CD14-positive monocyte (primary cell): ENCODE measurements around the gene KATNIP. TPM values are rescaled to one million over a fixed set of nuclear protein-coding genes. Genes with fewer than 3 reads are reported as not detected.

Source experiments
- DNase-seq, 3 donors: peaks; one replicate each; pipeline ENCODE4 v3.0.0-alpha.2; 2011 to 2022
- H2AFZ ChIP-seq: 2 replicates; pipeline ENCODE4 v1.6.0; 2012; ENCODE audit warnings: mild to moderate bottlenecking, low read depth, low read length, inconsistent platforms; ENCODE audit not compliant: insufficient read depth, poor library complexity, severe bottlenecking
- H3K27ac ChIP-seq, 2 donors: 1 replicate in 1 of 2; 2 replicates in 1 of 2; pipeline ENCODE4 v1.5.1; 2012 to 2013; ENCODE audit warnings: low read length in 2 of 2, control low read depth in 1 of 2, inconsistent platforms in 1 of 2, low read depth in 1 of 2, mild to moderate bottlenecking in 1 of 2
- H3K27me3 ChIP-seq, 2 donors: one replicate each; pipeline versions ENCODE4 v1.6.0 to v1.6.1; 2011 to 2013; ENCODE audit warnings: low read length in 2 of 2; ENCODE audit not compliant: control insufficient read depth in 2 of 2, insufficient read depth in 2 of 2
- H3K36me3 ChIP-seq, 2 donors: replicated peaks in 1 of 2; 1 replicate in 1 of 2; 2 replicates in 1 of 2; pipeline versions ENCODE4 v1.5.1 to v1.6.1; 2012 to 2013; ENCODE audit warnings: low read length in 2 of 2, control low read depth in 1 of 2, inconsistent platforms in 1 of 2, mild to moderate bottlenecking in 1 of 2; ENCODE audit not compliant: insufficient read depth in 2 of 2, control insufficient read depth in 1 of 2
- H3K4me1 ChIP-seq, 2 donors: 1 replicate in 1 of 2; 2 replicates in 1 of 2; pipeline versions ENCODE4 v1.5.1 to v1.6.1; 2012 to 2013; ENCODE audit warnings: low read length in 2 of 2, control low read depth in 1 of 2, inconsistent platforms in 1 of 2, mild to moderate bottlenecking in 1 of 2, moderate library complexity in 1 of 2; ENCODE audit not compliant: insufficient read depth in 2 of 2, control insufficient read depth in 1 of 2
- H3K4me2 ChIP-seq: replicated peaks from 2 replicates; pipeline ENCODE3; 2012; ENCODE audit warnings: low read length, moderate library complexity, mild to moderate bottlenecking; ENCODE audit not compliant: poor library complexity, severe bottlenecking; ENCODE audit errors: extremely low read depth
- H3K4me3 ChIP-seq, 3 experiments: fragments of 200-600 bp in 1 of 3; sonication (generic) in 1 of 3; replicated peaks in 1 of 3; 1 replicate in 2 of 3; 2 replicates in 1 of 3; pipeline ENCODE4 v1.5.1; 2011 to 2013; ENCODE audit warnings: low read length in 3 of 3, mild to moderate bottlenecking in 3 of 3, control low read depth in 2 of 3, low read depth in 2 of 3, inconsistent platforms in 1 of 3, moderate library complexity in 1 of 3
- H3K79me2 ChIP-seq: 2 replicates; pipeline ENCODE4 v1.6.0; 2012; ENCODE audit warnings: mild to moderate bottlenecking, control low read depth, inconsistent platforms, low read length, moderate library complexity; ENCODE audit not compliant: insufficient read depth
- H3K9ac ChIP-seq: 2 replicates; pipeline ENCODE4 v1.6.0; 2017; ENCODE audit warnings: low read length, mild to moderate bottlenecking; ENCODE audit not compliant: insufficient read depth, poor library complexity, severe bottlenecking
- H3K9me3 ChIP-seq, 2 donors: replicated peaks in 1 of 2; 1 replicate in 1 of 2; 2 replicates in 1 of 2; pipeline versions ENCODE4 v1.5.1 to v1.6.1; 2012 to 2013; ENCODE audit warnings: low read length in 2 of 2, control low read depth in 1 of 2; ENCODE audit not compliant: control insufficient read depth in 1 of 2, insufficient read depth in 1 of 2
- H4K20me1 ChIP-seq: 2 replicates; pipeline ENCODE4 v1.6.0; 2012; ENCODE audit warnings: mild to moderate bottlenecking, low read length, control low read depth, moderate library complexity; ENCODE audit not compliant: insufficient read depth
- H3K27ac Mint-ChIP-seq, 7 donors: one replicate each; pipeline ENCODE4 v1.8.0; 2020; ENCODE audit warnings: mild to moderate bottlenecking in 7 of 7, mixed read lengths in 7 of 7, moderate library complexity in 6 of 7, inconsistent platforms in 2 of 7
- H3K27me3 Mint-ChIP-seq, 3 donors: one replicate each; pipeline ENCODE4 v1.8.0; 2021 to 2022; ENCODE audit warnings: low read depth in 3 of 3, mild to moderate bottlenecking in 3 of 3, mixed read lengths in 3 of 3, moderate library complexity in 3 of 3, inconsistent platforms in 1 of 3
- H3K36me3 Mint-ChIP-seq, 2 donors: one replicate each; pipeline ENCODE4 v1.8.0; 2020; ENCODE audit warnings: mixed read lengths in 2 of 2, inconsistent platforms in 1 of 2, mild to moderate bottlenecking in 1 of 2
- H3K4me1 Mint-ChIP-seq: one replicate; pipeline ENCODE4 v1.8.0; 2020; ENCODE audit warnings: mild to moderate bottlenecking, mixed read lengths
- H3K4me3 Mint-ChIP-seq, 2 donors: one replicate each; pipeline ENCODE4 v1.8.0; 2020; ENCODE audit warnings: mild to moderate bottlenecking in 2 of 2, mixed read lengths in 2 of 2, moderate library complexity in 1 of 2
- H3K9me3 Mint-ChIP-seq, 7 donors: one replicate each; pipeline ENCODE4 v1.8.0; 2020 to 2022; ENCODE audit warnings: mixed read lengths in 7 of 7, mild to moderate bottlenecking in 6 of 7, moderate library complexity in 6 of 7, inconsistent platforms in 2 of 7
- CTCF ChIP-seq: fragments of 200-600 bp; IDR thresholded peaks from one replicate; pipeline ENCODE4 v1.8.0; 2022; ENCODE audit warnings: antibody characterized with exemption, mild to moderate bottlenecking
- WGBS: methylation state at CpG from one replicate; pipeline ENCODE4 v1.1.5; 2013; ENCODE audit warnings: missing lambda C conversion rate; ENCODE audit not compliant: insufficient coverage; 5-methylcytosine and 5-hydroxymethylcytosine counted together
- intact Hi-C, 2 donors: fragments of 100-400 bp; cut with micrococcal nuclease; formaldehyde crosslinking; loops; one replicate each; pipeline versions ENCODE4 v1.15.0 to v1.15.1; 2023
- polyA minus RNA-seq: library from RNA; depleted of rRNA, polyadenylated mRNA; stranded (reverse); fragments of >200 nt; gene quantifications from 2 replicates; pipeline ENCODE4 v1.2.3, GENCODE V29; 2012
- polyA plus RNA-seq, 3 donors: library from polyadenylated mRNA; depleted of rRNA in 1 of 3; unstranded in 2 of 3; stranded (reverse) in 1 of 3; fragments of 300-500 nt in 2 of 3; fragments of >200 nt in 1 of 3; fragmentation: Illumina TruSeq in 2 of 3; gene quantifications; 1 replicate in 2 of 3; 2 replicates in 1 of 3; pipeline ENCODE4 v1.2.3, GENCODE V29; 2012 to 2021
- total RNA-seq, 12 experiments: library from RNA in 1 of 12; stranded (reverse) in 1 of 12; fragments of 120-200 nt in 1 of 12; gene quantifications; one replicate each; pipeline ENCODE4 v1.2.4 and lab custom pipeline; 2013 to 2026; ENCODE audit warnings: mixed read lengths in 6 of 12, inconsistent platforms in 1 of 12

The KATNIP gene
- total RNA-seq (2013) = 16.3 TPM
- 10 to 100 TPM in 1 of 3 donors, 1 to 10 TPM in 2; 2.4 to 28.0 (median 5.0) TPM for polyA plus RNA-seq
- 22.6 and 25.3 TPM in 2 replicates for polyA minus RNA-seq
- 13.3 to 52.4 (median 34.7) reads per million in 11 experiments for total RNA-seq (lab: John Stamatoyannopoulos, UW)

- Mint-ChIP-seq H3K27ac (peak within 1 kb of the TSS; percentile 94 to 99 (median 98)), H3K27me3 (no peaks in the 10 kb centered on the region), H3K36me3 (peaks cover 11 to 14% of the 10 kb centered on the region in 2 donors), H3K4me3 (peak within 1 kb of the TSS; percentile 94 to 95), H3K9me3 (peaks cover 0 to 3% (median 0%) of the 10 kb centered on the region in 7 donors), H3K4me1 (peaks cover 31% of the 10 kb centered on the region)
- Histone ChIP-seq H3K4me3 (peak within 1 kb of the TSS; percentile 94 to 97 (median 95)), H3K4me1 (peaks cover 19 to 21% of the 10 kb centered on the region in 2 donors), H3K9me3 (no peaks in the 10 kb centered on the region), H3K36me3 (peaks cover 8 to 13% of the 10 kb centered on the region in 2 donors), H3K27ac (peak within 1 kb of the TSS; percentile 75 to 96), H4K20me1 (peaks cover 15% of the 10 kb centered on the region), H3K79me2 (peaks cover 40% of the 10 kb centered on the region), H3K27me3 (no peaks in the 10 kb centered on the region), H2AFZ (peak within 1 kb of the TSS; percentile 89), H3K4me2 (peak within 1 kb of the TSS; percentile 79), H3K9ac (peak within 1 kb of the TSS; percentile 85)
- intact Hi-C loops = loop anchor here in 1 of 2 donors (10.0 kb wide), 1 partner anchor 345 kb away; the partner anchor contains the start of gene KDM8
- under 1% methylated on average over 48 of the region's 59 CpGs for WGBS
- peak; percentile 99 for DNase-seq
- TF ChIP-seq CTCF = no peak
Observed at GRCh38 chr16:27549746-27550581, at the start of gene KATNIP, which contains the start of gene GTF3C1. Gene KATNIP, plus strand, starts transcription at chr16:27550144. Its CDS starts 27 bp downstream, at chr16:27550171. Gene GTF3C1, minus strand, starts transcription at chr16:27549913. Its CDS starts 23 bp downstream, at chr16:27549890.

- no peak overlapping the region for H3K4me3 Mint-ChIP-seq
- Histone ChIP-seq H3K4me1 (no peaks in the 10 kb centered on the region), H3K4me2 (no peak overlapping the region), H4K20me1 (no peaks in the 10 kb centered on the region), H3K79me2 (no peaks in the 10 kb centered on the region), H3K27ac (no peak overlapping the region), H3K9me3 (no peaks in the 10 kb centered on the region), H2AFZ (no peak overlapping the region), H3K9ac (no peak overlapping the region), H3K27me3 (no peaks in the 10 kb centered on the region), H3K4me3 (no peak overlapping the region), H3K36me3 (peaks cover 97 to 100% of the 10 kb centered on the region in 2 donors)
- no peaks in the 10 kb centered on the region for H3K4me1 Mint-ChIP-seq
- no peaks in the 10 kb centered on the region for H3K9me3 Mint-ChIP-seq
- intact Hi-C loops = no loop called here
- no peak for DNase-seq
- peaks cover 92 to 100% of the 10 kb centered on the region in 2 donors for H3K36me3 Mint-ChIP-seq
- no peak overlapping the region for H3K27ac Mint-ChIP-seq
- peaks cover 0 to 2% (median 0%) of the 10 kb centered on the region in 3 donors for H3K27me3 Mint-ChIP-seq
- TF ChIP-seq CTCF = no peak
- 100% methylated on average over 3 of the region's 3 CpGs for WGBS
Observed at GRCh38 chr16:27500801-27501200, 49.1 kb upstream of the KATNIP start.
